WI38 (cell line): Measurements from ENCODE around the gene SKP2.

Experiments used
- H3K4me3 ChIP-seq: 2 replicates; pipeline ENCODE4 v1.5.1; 2011; ENCODE audit warnings: low read depth, mild to moderate bottlenecking, control low read depth, low read length
- CTCF ChIP-seq: IDR thresholded peaks from 2 replicates; pipeline ENCODE4 v1.5.1; 2012; ENCODE audit warnings: low read depth, mild to moderate bottlenecking, control low read depth, low read length

Gene SKP2

GRCh38 chr5:36202521-36202961 is 50.6 kb downstream of the SKP2 start:
- H3K4me3 ChIP-seq = no peak overlapping the region
- no peak for TF ChIP-seq CTCF

DNA sequence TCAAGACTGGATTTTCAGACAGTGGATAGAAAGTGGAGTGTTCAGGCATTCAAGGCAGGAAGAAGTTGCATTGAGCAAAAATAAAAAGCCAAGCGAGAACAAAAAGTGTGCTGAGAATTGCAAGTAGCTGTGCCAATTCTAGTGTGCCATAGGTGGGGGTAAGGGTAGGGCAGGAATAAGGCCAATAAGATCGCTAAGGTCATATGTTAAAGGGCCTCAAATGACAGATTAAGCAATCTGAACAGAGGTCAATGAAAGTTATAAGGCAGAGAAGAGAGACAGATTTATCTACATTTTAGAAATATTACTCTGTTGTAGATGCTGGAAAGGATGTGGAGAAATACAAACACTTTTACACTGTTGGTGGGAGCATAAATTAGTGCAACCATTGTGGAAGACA is 53.4 kb downstream of the SKP2 start:
- no peak for TF ChIP-seq CTCF
- H3K4me3 ChIP-seq = no peak overlapping the region

DNA sequence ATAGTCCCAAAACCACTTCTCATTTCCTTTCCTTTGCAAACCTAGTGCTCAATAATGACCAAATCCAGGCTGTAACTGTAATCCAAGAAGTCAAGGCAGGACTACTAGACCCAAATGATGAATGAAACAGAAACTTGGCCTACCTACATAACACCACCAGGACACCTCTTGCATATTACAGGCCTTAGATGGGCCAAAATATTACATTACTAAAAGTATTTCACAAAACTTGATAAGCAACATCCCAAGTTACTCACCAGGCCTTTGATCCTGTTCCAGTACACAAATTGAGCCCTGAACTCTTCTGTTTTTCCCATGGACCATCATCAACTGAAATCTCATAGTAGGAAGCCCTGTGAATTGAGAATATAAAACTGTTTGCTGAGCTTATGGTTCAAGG is 55.0 kb downstream of the SKP2 start:
- no peak for TF ChIP-seq CTCF
- no peak overlapping the region for H3K4me3 ChIP-seq

- TF ChIP-seq CTCF = no peak
- H3K4me3 ChIP-seq = no peak overlapping the region
Observed at GRCh38 chr5:36208786-36209185, 56.9 kb downstream of the SKP2 start.

GRCh38 chr5:36209664-36210063 is 57.8 kb downstream of the SKP2 start:
- no peak for TF ChIP-seq CTCF
- no peak overlapping the region for H3K4me3 ChIP-seq

DNA sequence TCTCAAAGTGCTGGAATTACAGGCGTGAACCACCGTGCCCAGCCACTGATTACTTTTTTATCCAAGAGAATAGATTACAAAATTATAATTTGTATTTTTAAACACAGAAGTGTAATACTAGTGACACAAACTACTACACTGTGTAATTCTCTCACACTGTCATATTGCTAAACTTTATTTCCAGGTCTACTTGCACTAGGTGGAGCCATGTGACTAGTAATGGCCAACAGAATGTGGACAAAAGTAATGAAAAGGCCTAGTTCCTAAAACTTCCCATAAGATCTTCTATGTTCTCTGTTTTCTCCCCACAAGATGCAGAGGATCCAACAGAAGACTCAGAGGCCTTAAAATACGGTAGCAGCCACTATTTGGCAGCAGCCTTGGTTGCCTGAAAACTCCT is 62.5 kb downstream of the SKP2 start:
- no peak for TF ChIP-seq CTCF
- no peak overlapping the region for H3K4me3 ChIP-seq

- TF ChIP-seq CTCF = no peak
- H3K4me3 ChIP-seq = no peak overlapping the region
Observed at GRCh38 chr5:36215910-36216309, 64.0 kb downstream of the SKP2 start.
